ENCODE measurements around the gene HIVEP2.

The HIVEP2 gene

GRCh38 chr6:142867355-142867801, 77.6 kb downstream of the HIVEP2 start:
- no peak for DNase-seq (ENCODE audit: low read depth in 2 of 2)

- no peak for DNase-seq (ENCODE audit: low read depth in 2 of 2)
These were observed 81.0 kb downstream of the HIVEP2 start for GRCh38 chr6:142863981-142864380.

- no peak for DNase-seq (ENCODE audit: low read depth in 2 of 2)
These were observed 83.3 kb downstream of the HIVEP2 start for GRCh38 chr6:142861711-142862110.

GRCh38 chr6:142860498-142860897, 84.5 kb downstream of the HIVEP2 start:
- DNase-seq (ENCODE audit: low read depth in 2 of 2) = no peak

- no peak for DNase-seq (ENCODE audit: low read depth in 2 of 2)
These were observed 87.0 kb downstream of the HIVEP2 start for GRCh38 chr6:142857796-142858555.

GRCh38 chr6:142857233-142857761, 87.7 kb downstream of the HIVEP2 start:
- DNase-seq (ENCODE audit: low read depth in 2 of 2) = no peak

- DNase-seq (ENCODE audit: low read depth in 2 of 2) = no peak
These were observed 88.2 kb downstream of the HIVEP2 start for GRCh38 chr6:142856624-142857232.

- DNase-seq (ENCODE audit: low read depth in 2 of 2) = no peak
These were observed 88.9 kb downstream of the HIVEP2 start for GRCh38 chr6:142855893-142856623.

GRCh38 chr6:142854589-142855488, 90.1 kb downstream of the HIVEP2 start:
- DNase-seq (ENCODE audit: low read depth in 2 of 2) = no peak

GRCh38 chr6:142853244-142854180, 91.5 kb downstream of the HIVEP2 start:
- no peak for DNase-seq (ENCODE audit: low read depth in 2 of 2)

GRCh38 chr6:142851601-142852000, 93.4 kb downstream of the HIVEP2 start:
- DNase-seq (ENCODE audit: low read depth in 2 of 2) = no peak

- DNase-seq (ENCODE audit: low read depth in 2 of 2) = peak in 1 of 2 donors; percentile 44
These were observed 94.1 kb downstream of the HIVEP2 start for GRCh38 chr6:142850679-142851423.

GRCh38 chr6:142848976-142849375, 96.0 kb downstream of the HIVEP2 start:
- DNase-seq (ENCODE audit: low read depth in 2 of 2) = no peak

- DNase-seq (ENCODE audit: low read depth in 2 of 2) = no peak
These were observed 96.8 kb downstream of the HIVEP2 start for GRCh38 chr6:142848156-142848555.

GRCh38 chr6:142846883-142847287, 98.1 kb downstream of the HIVEP2 start:
- no peak for DNase-seq (ENCODE audit: low read depth in 2 of 2)

- no peak for DNase-seq (ENCODE audit: low read depth in 2 of 2)
These were observed 98.5 kb downstream of the HIVEP2 start for GRCh38 chr6:142846459-142846831.

- no peak for DNase-seq (ENCODE audit: low read depth in 2 of 2)
These were observed 99.1 kb downstream of the HIVEP2 start for GRCh38 chr6:142845624-142846458.

GRCh38 chr6:142845143-142845571, 99.8 kb downstream of the HIVEP2 start:
- no peak for DNase-seq (ENCODE audit: low read depth in 2 of 2)
